Measurements from ENCODE around the gene MICB.

DNA sequence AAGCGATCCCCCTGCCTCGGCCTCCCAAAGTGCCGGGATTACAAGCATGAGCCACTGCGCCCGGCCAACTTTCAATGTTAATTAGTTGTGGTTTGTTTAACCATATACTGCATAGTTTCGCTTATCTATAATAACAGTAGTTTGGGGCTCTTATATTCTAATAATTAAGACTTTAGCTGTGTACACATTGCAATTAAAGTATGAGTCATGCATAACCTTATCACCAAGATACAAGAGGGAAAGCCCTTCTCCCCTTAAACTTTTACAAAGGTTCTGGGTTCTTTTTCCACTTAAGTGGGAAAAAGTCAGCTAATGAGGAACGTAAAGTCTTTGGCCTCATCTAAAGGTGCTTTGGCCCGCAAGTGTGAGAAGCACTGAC, 27.6 kb downstream of the MICB start:
- TF ChIP-seq POLR2A (IDR thresholded peaks at IDR 0.05; ENCODE audit: low read length): no peak
- TF ChIP-seq GATA1 (IDR thresholded peaks at IDR 0.05; ENCODE audit: low read depth, low read length): no peak
